Liver (tissue), 9 donors: ENCODE data around the gene UMAD1. TPM values are rescaled to one million over a fixed set of nuclear protein-coding genes. Genes with fewer than 3 reads are reported as not detected.

Experiments
- DNase-seq: peaks from one replicate; pipeline ENCODE4 v3.0.0-alpha.2; 2017; ENCODE audit warnings: low spot score
- H3K27ac ChIP-seq, 2 donors: one replicate each; pipeline ENCODE4 v1.7.0; 2013; ENCODE audit warnings: inconsistent platforms in 2 of 2, low read length in 2 of 2, control low read depth in 1 of 2, low read depth in 1 of 2, mild to moderate bottlenecking in 1 of 2
- H3K27me3 ChIP-seq, 4 donors: one replicate each; pipeline versions ENCODE4 v1.6.1 to v1.7.0; 2013; ENCODE audit warnings: low read length in 3 of 4, inconsistent platforms in 1 of 4, mild to moderate bottlenecking in 1 of 4, moderate library complexity in 1 of 4; ENCODE audit not compliant: control insufficient read depth in 4 of 4, insufficient read depth in 4 of 4
- H3K36me3 ChIP-seq, 4 donors: one replicate each; pipeline versions ENCODE4 v1.6.1 to v1.7.0; 2013; ENCODE audit warnings: low read length in 3 of 4, mild to moderate bottlenecking in 3 of 4, low read depth in 1 of 4, moderate library complexity in 1 of 4; ENCODE audit not compliant: control insufficient read depth in 4 of 4, insufficient read depth in 3 of 4
- H3K4me1 ChIP-seq, 4 donors: one replicate each; pipeline versions ENCODE4 v1.6.1 to v1.7.0; 2013; ENCODE audit warnings: low read length in 3 of 4, mild to moderate bottlenecking in 3 of 4, moderate library complexity in 1 of 4; ENCODE audit not compliant: control insufficient read depth in 4 of 4, insufficient read depth in 4 of 4
- H3K4me3 ChIP-seq, 3 donors: one replicate each; pipeline versions ENCODE4 v1.6.1 to v1.7.0; 2013; ENCODE audit warnings: low read length in 3 of 3, control low read depth in 1 of 3, low read depth in 1 of 3, mild to moderate bottlenecking in 1 of 3
- H3K9ac ChIP-seq, 2 donors: one replicate each; pipeline ENCODE4 v1.7.0; 2013; ENCODE audit warnings: low read length in 2 of 2, mild to moderate bottlenecking in 2 of 2, moderate library complexity in 2 of 2, control low read depth in 1 of 2, low read depth in 1 of 2
- H3K9me3 ChIP-seq, 4 donors: one replicate each; pipeline versions ENCODE4 v1.6.1 to v1.7.0; 2013; ENCODE audit warnings: low read length in 3 of 4; ENCODE audit not compliant: control insufficient read depth in 4 of 4
- EGR1 ChIP-seq, 2 donors: IDR thresholded peaks; 2 replicates each; pipeline ENCODE4 v1.6.1; 2016 to 2018; ENCODE audit warnings: antibody characterized with exemption in 2 of 2, low read depth in 2 of 2
- FOXA1 ChIP-seq: IDR thresholded peaks from 2 replicates; pipeline ENCODE4 v1.6.1; 2016; ENCODE audit warnings: antibody characterized with exemption
- FOXA2 ChIP-seq: IDR thresholded peaks from 2 replicates; pipeline ENCODE4 v1.6.1; 2016; ENCODE audit warnings: antibody characterized with exemption
- GABPA ChIP-seq, 2 donors: IDR thresholded peaks in 1 of 2; conservative IDR thresholded peaks in 1 of 2; 2 replicates each; pipeline ENCODE4 v1.6.1; 2016; ENCODE audit warnings: antibody characterized with exemption in 2 of 2, mild to moderate bottlenecking in 1 of 2, moderate library complexity in 1 of 2
- HNF4A ChIP-seq, 2 donors: conservative IDR thresholded peaks; 2 replicates each; pipeline ENCODE4 v1.6.1; 2016; ENCODE audit warnings: antibody characterized with exemption in 2 of 2, mild to moderate bottlenecking in 2 of 2
- HNF4G ChIP-seq: IDR thresholded peaks from 2 replicates; pipeline ENCODE4 v1.6.1; 2016; ENCODE audit warnings: antibody characterized with exemption
- JUND ChIP-seq, 2 donors: IDR thresholded peaks; 2 replicates each; pipeline ENCODE4 v1.6.1; 2016; ENCODE audit warnings: antibody characterized with exemption in 2 of 2
- NR2F2 ChIP-seq: IDR thresholded peaks from 2 replicates; pipeline ENCODE4 v1.6.1; 2016; ENCODE audit warnings: antibody characterized with exemption
- RAD21 ChIP-seq, 2 donors: IDR thresholded peaks; 2 replicates each; pipeline ENCODE4 v1.6.1; 2016; ENCODE audit warnings: antibody characterized with exemption in 2 of 2, mild to moderate bottlenecking in 2 of 2
- REST ChIP-seq: IDR thresholded peaks from 2 replicates; pipeline ENCODE4 v1.6.1; 2016; ENCODE audit warnings: antibody characterized with exemption, mild to moderate bottlenecking
- RXRA ChIP-seq, 2 donors: IDR thresholded peaks; 2 replicates each; pipeline ENCODE4 v1.6.1; 2017 to 2018; ENCODE audit warnings: antibody characterized with exemption in 2 of 2, mild to moderate bottlenecking in 1 of 2
- SP1 ChIP-seq: IDR thresholded peaks from 2 replicates; pipeline ENCODE4 v1.6.1; 2018; ENCODE audit warnings: antibody characterized with exemption, mild to moderate bottlenecking
- TAF1 ChIP-seq: conservative IDR thresholded peaks from 2 replicates; pipeline ENCODE4 v1.6.1; 2016; ENCODE audit warnings: antibody characterized with exemption, mild to moderate bottlenecking
- YY1 ChIP-seq: IDR thresholded peaks from 2 replicates; pipeline ENCODE4 v1.6.1; 2016; ENCODE audit warnings: antibody characterized with exemption, mild to moderate bottlenecking
- ZBTB33 ChIP-seq: IDR thresholded peaks from 2 replicates; pipeline ENCODE4 v1.6.1; 2016; ENCODE audit warnings: antibody characterized with exemption
- WGBS: extraction: QIAGEN DNeasy Blood & Tissue Kit; methylation state at CpG from one replicate; pipeline ENCODE4 v1.1.7; 2013; 5-methylcytosine and 5-hydroxymethylcytosine counted together
- polyA plus RNA-seq, 2 donors: library from polyadenylated mRNA; stranded (reverse) in 1 of 2; unstranded in 1 of 2; fragments of 200-250 nt in 1 of 2; fragments of >200 nt in 1 of 2; fragmentation: Nextera tagmentation in 1 of 2; extraction: Ambion mirVana in 1 of 2; gene quantifications; one replicate each; pipeline versions ENCODE4 v1.2.1 to v1.2.3, GENCODE V29; 2013 to 2015
- total RNA-seq, 2 donors: library from RNA; depleted of rRNA; stranded (reverse); fragments of >200 nt; gene quantifications; one replicate each; pipeline ENCODE4 v1.2.3, GENCODE V29; 2014
- TF ChIP-seq, protein P1 (sequence below): IDR thresholded peaks from 2 replicates; pipeline ENCODE4 v1.6.1; 2016; ENCODE audit warnings: antibody characterized with exemption
- TF ChIP-seq, protein P2 (sequence below): IDR thresholded peaks from 2 replicates; pipeline ENCODE4 v1.6.1; 2016; ENCODE audit warnings: antibody characterized with exemption
- TF ChIP-seq, protein P3 (sequence below): fragments of 150-350 bp; IDR thresholded peaks from 2 replicates; pipeline ENCODE4 v1.5.1; 2017; ENCODE audit warnings: improper control_type of control experiment, low read depth, low read length; ENCODE audit not compliant: missing input control
- donor health status: healthy.
- donor health status: healthy.
- donor health status: healthy.
- donor health status: healthy.
- donor health status: healthy.

Gene UMAD1
- total and polyA plus RNA-seq, 4 donors = 5.9 to 12.2 (median 7.9) TPM

GRCh38 chr7:7843240-7843639, 202.7 kb downstream of the UMAD1 start (continued):
- TF ChIP-seq ZBTB33 = no peak
- TF ChIP-seq, protein P1, sequence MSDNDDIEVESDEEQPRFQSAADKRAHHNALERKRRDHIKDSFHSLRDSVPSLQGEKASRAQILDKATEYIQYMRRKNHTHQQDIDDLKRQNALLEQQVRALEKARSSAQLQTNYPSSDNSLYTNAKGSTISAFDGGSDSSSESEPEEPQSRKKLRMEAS = no peak
- no peak for TF ChIP-seq SP1

DNA sequence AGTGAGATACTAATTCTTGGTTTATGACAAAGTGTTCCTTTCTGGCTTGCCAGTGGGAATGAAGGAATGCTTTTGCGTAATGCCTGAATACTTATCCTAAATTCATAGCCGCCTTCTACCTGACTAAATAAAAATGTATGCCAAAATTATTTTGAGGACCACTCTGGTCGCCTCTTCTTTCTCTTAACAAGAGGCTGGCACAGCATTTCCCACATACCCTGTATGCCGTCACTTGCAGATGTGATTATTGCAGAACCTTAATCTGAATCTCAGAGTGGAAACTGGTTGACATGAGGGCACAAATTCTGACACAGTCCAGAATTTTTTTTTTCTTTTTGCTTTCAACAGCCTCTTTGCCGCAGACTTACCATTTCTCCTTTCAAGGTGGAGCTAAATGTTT, 203.4 kb downstream of the UMAD1 start:
- DNase-seq = no peak
- Histone ChIP-seq H3K9ac (no peak overlapping the region), H3K27ac (no peak overlapping the region), H3K36me3 (no peaks in the 10 kb centered on the region), H3K27me3 (no peaks in the 10 kb centered on the region), H3K9me3 (no peaks in the 10 kb centered on the region), H3K4me3 (no peak overlapping the region), H3K4me1 (no peaks in the 10 kb centered on the region)
- TF ChIP-seq HNF4G (no peak), RXRA (IDR thresholded peaks at IDR 0.05) (no peak), EGR1 (IDR thresholded peaks at IDR 0.05; ENCODE audit: low read depth in 2 of 2) (no peak), GABPA (IDR thresholded peaks at IDR 0.05 in 1 of 2, conservative IDR thresholded peaks at IDR 0.05 in 1 of 2) (no peak), REST (no peak), JUND (IDR thresholded peaks at IDR 0.05) (no peak), FOXA2 (no peak), ZBTB33 (no peak), FOXA1 (no peak), RAD21 (IDR thresholded peaks at IDR 0.05) (no peak), TAF1 (no peak), NR2F2 (no peak), YY1 (no peak), HNF4A (conservative IDR thresholded peaks at IDR 0.05) (no peak), SP1 (no peak)
- TF ChIP-seq, protein P2, sequence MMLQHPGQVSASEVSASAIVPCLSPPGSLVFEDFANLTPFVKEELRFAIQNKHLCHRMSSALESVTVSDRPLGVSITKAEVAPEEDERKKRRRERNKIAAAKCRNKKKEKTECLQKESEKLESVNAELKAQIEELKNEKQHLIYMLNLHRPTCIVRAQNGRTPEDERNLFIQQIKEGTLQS = no peak
- TF ChIP-seq, protein P1 = no peak
- TF ChIP-seq, protein P3, sequence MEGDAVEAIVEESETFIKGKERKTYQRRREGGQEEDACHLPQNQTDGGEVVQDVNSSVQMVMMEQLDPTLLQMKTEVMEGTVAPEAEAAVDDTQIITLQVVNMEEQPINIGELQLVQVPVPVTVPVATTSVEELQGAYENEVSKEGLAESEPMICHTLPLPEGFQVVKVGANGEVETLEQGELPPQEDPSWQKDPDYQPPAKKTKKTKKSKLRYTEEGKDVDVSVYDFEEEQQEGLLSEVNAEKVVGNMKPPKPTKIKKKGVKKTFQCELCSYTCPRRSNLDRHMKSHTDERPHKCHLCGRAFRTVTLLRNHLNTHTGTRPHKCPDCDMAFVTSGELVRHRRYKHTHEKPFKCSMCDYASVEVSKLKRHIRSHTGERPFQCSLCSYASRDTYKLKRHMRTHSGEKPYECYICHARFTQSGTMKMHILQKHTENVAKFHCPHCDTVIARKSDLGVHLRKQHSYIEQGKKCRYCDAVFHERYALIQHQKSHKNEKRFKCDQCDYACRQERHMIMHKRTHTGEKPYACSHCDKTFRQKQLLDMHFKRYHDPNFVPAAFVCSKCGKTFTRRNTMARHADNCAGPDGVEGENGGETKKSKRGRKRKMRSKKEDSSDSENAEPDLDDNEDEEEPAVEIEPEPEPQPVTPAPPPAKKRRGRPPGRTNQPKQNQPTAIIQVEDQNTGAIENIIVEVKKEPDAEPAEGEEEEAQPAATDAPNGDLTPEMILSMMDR = no peak
- 91% methylated on average over 5 of the region's 5 CpGs for WGBS
